Lung (tissue), 12 donors: ENCODE data around the gene ASIC4. TPM values are rescaled to one million over a fixed set of nuclear protein-coding genes. Genes with fewer than 3 reads are reported as not detected.

Source experiments
- ATAC-seq: fragments of 200-7000 bp; cut with Tn5 transposase; one replicate; pipeline ENCODE4 v1.9.1; 2020; ENCODE audit warnings: moderate number of reproducible peaks; ENCODE audit not compliant: insufficient read depth, low FRiP score
- DNase-seq, 3 donors: peaks; one replicate each; pipeline ENCODE4 v3.0.0-alpha.2; 2013 to 2017
- H3K27ac ChIP-seq, 2 donors: one replicate each; pipeline ENCODE4 v1.5.1; 2013; ENCODE audit warnings: mild to moderate bottlenecking in 2 of 2, moderate library complexity in 2 of 2, control low read depth in 1 of 2, inconsistent platforms in 1 of 2, low read depth in 1 of 2, low read length in 1 of 2
- H3K27me3 ChIP-seq, 3 donors: one replicate each; pipeline ENCODE4 v1.5.1; 2013; ENCODE audit warnings: low read length in 2 of 3; ENCODE audit not compliant: control insufficient read depth in 3 of 3, insufficient read depth in 3 of 3
- H3K36me3 ChIP-seq, 4 donors: one replicate each; pipeline ENCODE4 v1.5.1; 2013; ENCODE audit warnings: low read length in 4 of 4, mild to moderate bottlenecking in 1 of 4, moderate library complexity in 1 of 4; ENCODE audit not compliant: control insufficient read depth in 4 of 4, insufficient read depth in 4 of 4
- H3K4me1 ChIP-seq, 5 donors: one replicate each; pipeline ENCODE4 v1.5.1; 2013; ENCODE audit warnings: low read length in 5 of 5, mild to moderate bottlenecking in 2 of 5, moderate library complexity in 1 of 5; ENCODE audit not compliant: control insufficient read depth in 5 of 5, insufficient read depth in 5 of 5
- H3K4me3 ChIP-seq: one replicate; pipeline ENCODE4 v1.5.1; 2013; ENCODE audit warnings: mild to moderate bottlenecking, control low read depth, moderate library complexity
- H3K9ac ChIP-seq, 2 donors: one replicate each; pipeline ENCODE4 v1.5.1; 2013; ENCODE audit warnings: low read length in 2 of 2, control low read depth in 1 of 2; ENCODE audit not compliant: insufficient read depth in 1 of 2
- H3K9me3 ChIP-seq, 4 donors: one replicate each; pipeline ENCODE4 v1.5.1; 2013; ENCODE audit warnings: low read length in 3 of 4, mild to moderate bottlenecking in 1 of 4, moderate library complexity in 1 of 4; ENCODE audit not compliant: control insufficient read depth in 4 of 4, insufficient read depth in 3 of 4
- CTCF ChIP-seq: IDR thresholded peaks from 2 replicates; pipeline ENCODE4 v1.5.1; 2012; ENCODE audit warnings: mild to moderate bottlenecking; ENCODE audit errors: control extremely low read depth, extremely low read depth
- WGBS, 2 donors: extraction: QIAGEN DNeasy Blood & Tissue Kit; methylation state at CpG; one replicate each; pipeline ENCODE4 v1.1.7; 2013; 5-methylcytosine and 5-hydroxymethylcytosine counted together
- polyA plus RNA-seq, 2 donors: library from polyadenylated mRNA; stranded (reverse); fragments of 200-250 nt; gene quantifications; one replicate each; pipeline ENCODE4 v1.2.1, GENCODE V29; 2013
- total RNA-seq, 2 donors: library from RNA; depleted of rRNA in 1 of 2; stranded (reverse); fragments of >200 nt in 1 of 2; gene quantifications; one replicate each; pipeline ENCODE4 v1.2.1, GENCODE V29; 2014 to 2021
- donor health status: control.
- donor health status: control.
- donor health status: Bipolar disorder and iron deficiency.
- donor health status: healthy.
- donor health status: DM: yes; HTN: yes; CAD: no.

Gene ASIC4
- total and polyA plus RNA-seq, 4 donors, result 0.02 to 0.43 (median 0.14) TPM

GRCh38 chr2:219516888-219517287 is 2.6 kb downstream of the ASIC4 start:
- 27 to 44% methylated on average over 7 of the region's 7 CpGs for WGBS, 2 donors
- peaks cover 0 to 3% (median 0%) of the 10 kb centered on the region in 4 donors for H3K9me3 ChIP-seq
- no peaks in the 10 kb centered on the region for H3K36me3 ChIP-seq
- no peak for TF ChIP-seq CTCF
- H3K4me1 ChIP-seq, result peaks cover 0 to 43% (median 2%) of the 10 kb centered on the region in 5 donors
- no peak overlapping the region for H3K4me3 ChIP-seq
- DNase-seq (no peak), ATAC-seq (no peak)
- H3K9ac ChIP-seq, result no peak overlapping the region
- no peak overlapping the region for H3K27ac ChIP-seq
- H3K27me3 ChIP-seq, result peaks cover 0 to 58% (median 30%) of the 10 kb centered on the region in 3 donors

GRCh38 chr2:219517954-219518778 is 3.9 kb downstream of the ASIC4 start:
- Histone ChIP-seq H3K4me1 (peaks cover 0 to 36% (median 0%) of the 10 kb centered on the region in 5 donors), H3K27me3 (peaks cover 0 to 55% (median 23%) of the 10 kb centered on the region in 3 donors), H3K9ac (peak overlapping the region in 1 of 2 donors; percentile 23), H3K36me3 (no peaks in the 10 kb centered on the region), H3K4me3 (no peak overlapping the region), H3K27ac (no peak overlapping the region), H3K9me3 (peaks cover 0 to 3% (median 0%) of the 10 kb centered on the region in 4 donors)
- 61 to 70% methylated on average over 10 of the region's 10 CpGs for WGBS, 2 donors
- ATAC-seq (no peak), DNase-seq (no peak)
- no peak for TF ChIP-seq CTCF

GRCh38 chr2:219519526-219519916 is 5.2 kb downstream of the ASIC4 start:
- Histone ChIP-seq H3K4me3 (no peak overlapping the region), H3K27me3 (peaks cover 0 to 56% (median 25%) of the 10 kb centered on the region in 3 donors), H3K27ac (no peak overlapping the region), H3K4me1 (peaks cover 0 to 27% (median 0%) of the 10 kb centered on the region in 5 donors), H3K36me3 (no peaks in the 10 kb centered on the region), H3K9me3 (peaks cover 0 to 3% (median 0%) of the 10 kb centered on the region in 4 donors), H3K9ac (no peak overlapping the region)
- ATAC-seq (no peak), DNase-seq (no peak)
- 87% methylated on average over 9 of the region's 9 CpGs for WGBS, 2 donors
- TF ChIP-seq CTCF, result no peak
